HG03103 (cell line): Measurements from ENCODE around the gene CEP131.

Experiments
- ATAC-seq: cut with Tn5 transposase; IDR thresholded peaks from one replicate; pipeline ENCODE4 v1.9.1; 2021; ENCODE audit warnings: low read depth; ENCODE audit not compliant: unreplicated experiment

Gene CEP131

GRCh38 chr17:81189670-81190530 is 32.9 kb downstream of the CEP131 start:
- no peak for ATAC-seq

- no peak for ATAC-seq
Measured at GRCh38 chr17:81189016-81189415, 33.7 kb downstream of the CEP131 start.

- ATAC-seq: no peak
Measured at GRCh38 chr17:81188491-81188840, 34.3 kb downstream of the CEP131 start.

- no peak for ATAC-seq
Measured at GRCh38 chr17:81187586-81188490, 34.9 kb downstream of the CEP131 start.

GRCh38 chr17:81187120-81187519 is 35.6 kb downstream of the CEP131 start:
- ATAC-seq: no peak

- ATAC-seq: no peak
Measured at GRCh38 chr17:81186203-81186602, 36.6 kb downstream of the CEP131 start.

GRCh38 chr17:81184555-81184954 is 38.2 kb downstream of the CEP131 start:
- no peak for ATAC-seq

- ATAC-seq: no peak
Measured at GRCh38 chr17:81183807-81184206, 39.0 kb downstream of the CEP131 start.

GRCh38 chr17:81183316-81183715 is 39.4 kb downstream of the CEP131 start:
- no peak for ATAC-seq

GRCh38 chr17:81182596-81182995 is 40.2 kb downstream of the CEP131 start:
- ATAC-seq: no peak

GRCh38 chr17:81181811-81182185 is 41.0 kb downstream of the CEP131 start:
- no peak for ATAC-seq

- ATAC-seq: no peak
Measured at GRCh38 chr17:81180836-81181810, 41.6 kb downstream of the CEP131 start.

- no peak for ATAC-seq
Measured at GRCh38 chr17:81179861-81180260, 42.9 kb downstream of the CEP131 start.

- ATAC-seq: no peak
Measured at GRCh38 chr17:81179220-81179619, 43.5 kb downstream of the CEP131 start.

GRCh38 chr17:81178136-81179091 is 44.4 kb downstream of the CEP131 start:
- no peak for ATAC-seq

GRCh38 chr17:81176666-81177065 is 46.1 kb downstream of the CEP131 start:
- ATAC-seq: no peak

- ATAC-seq: no peak
Measured at GRCh38 chr17:81173762-81174155, 49.0 kb downstream of the CEP131 start.

- ATAC-seq: no peak
Measured at GRCh38 chr17:81173052-81173761, 49.6 kb downstream of the CEP131 start.

GRCh38 chr17:81171941-81172340 is 50.8 kb downstream of the CEP131 start:
- ATAC-seq: no peak
